C4-2B (cell line): ENCODE results near the gene UBR4.

Source experiments
- ZFX ChIP-seq: fragments of 450-650 bp; IDR thresholded peaks from 2 replicates; pipeline ENCODE4 v1.6.1; 2017
- TF ChIP-seq, protein P1 (sequence below): fragments of 450-650 bp; conservative IDR thresholded peaks from 2 replicates; pipeline ENCODE4 v1.5.1; 2017; ENCODE audit warnings: mild to moderate bottlenecking

DNA sequence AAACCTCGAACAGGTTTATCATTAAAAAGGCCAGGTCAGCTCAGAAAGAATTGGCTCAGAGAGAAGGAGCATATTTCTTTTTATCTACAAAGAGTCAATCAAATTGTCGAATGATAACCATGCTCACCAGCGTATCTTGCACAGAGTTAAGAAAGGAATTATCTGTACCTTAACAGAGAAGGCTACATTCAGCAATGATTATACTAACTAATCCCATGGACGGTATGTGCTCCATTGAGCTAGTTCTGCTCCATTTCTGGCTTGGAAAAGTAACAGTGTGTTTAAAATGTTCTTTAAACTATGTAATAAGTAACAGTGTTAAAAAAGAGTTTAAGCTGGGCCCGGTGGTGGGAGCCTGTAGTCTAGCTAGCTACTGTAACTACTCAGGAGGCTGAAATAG lies 4.2 kb downstream of the UBR4 start:
- TF ChIP-seq, protein P1, sequence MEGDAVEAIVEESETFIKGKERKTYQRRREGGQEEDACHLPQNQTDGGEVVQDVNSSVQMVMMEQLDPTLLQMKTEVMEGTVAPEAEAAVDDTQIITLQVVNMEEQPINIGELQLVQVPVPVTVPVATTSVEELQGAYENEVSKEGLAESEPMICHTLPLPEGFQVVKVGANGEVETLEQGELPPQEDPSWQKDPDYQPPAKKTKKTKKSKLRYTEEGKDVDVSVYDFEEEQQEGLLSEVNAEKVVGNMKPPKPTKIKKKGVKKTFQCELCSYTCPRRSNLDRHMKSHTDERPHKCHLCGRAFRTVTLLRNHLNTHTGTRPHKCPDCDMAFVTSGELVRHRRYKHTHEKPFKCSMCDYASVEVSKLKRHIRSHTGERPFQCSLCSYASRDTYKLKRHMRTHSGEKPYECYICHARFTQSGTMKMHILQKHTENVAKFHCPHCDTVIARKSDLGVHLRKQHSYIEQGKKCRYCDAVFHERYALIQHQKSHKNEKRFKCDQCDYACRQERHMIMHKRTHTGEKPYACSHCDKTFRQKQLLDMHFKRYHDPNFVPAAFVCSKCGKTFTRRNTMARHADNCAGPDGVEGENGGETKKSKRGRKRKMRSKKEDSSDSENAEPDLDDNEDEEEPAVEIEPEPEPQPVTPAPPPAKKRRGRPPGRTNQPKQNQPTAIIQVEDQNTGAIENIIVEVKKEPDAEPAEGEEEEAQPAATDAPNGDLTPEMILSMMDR, result no peak
- no peak for TF ChIP-seq ZFX
